ENCODE data around the gene TNFAIP3. TPM values are rescaled to one million over a fixed set of nuclear protein-coding genes. Genes with fewer than 3 reads are reported as not detected.

Gene TNFAIP3
- total and polyA plus RNA-seq, 8 donors, result 7.8 to 77.0 (median 12.4) TPM

DNA sequence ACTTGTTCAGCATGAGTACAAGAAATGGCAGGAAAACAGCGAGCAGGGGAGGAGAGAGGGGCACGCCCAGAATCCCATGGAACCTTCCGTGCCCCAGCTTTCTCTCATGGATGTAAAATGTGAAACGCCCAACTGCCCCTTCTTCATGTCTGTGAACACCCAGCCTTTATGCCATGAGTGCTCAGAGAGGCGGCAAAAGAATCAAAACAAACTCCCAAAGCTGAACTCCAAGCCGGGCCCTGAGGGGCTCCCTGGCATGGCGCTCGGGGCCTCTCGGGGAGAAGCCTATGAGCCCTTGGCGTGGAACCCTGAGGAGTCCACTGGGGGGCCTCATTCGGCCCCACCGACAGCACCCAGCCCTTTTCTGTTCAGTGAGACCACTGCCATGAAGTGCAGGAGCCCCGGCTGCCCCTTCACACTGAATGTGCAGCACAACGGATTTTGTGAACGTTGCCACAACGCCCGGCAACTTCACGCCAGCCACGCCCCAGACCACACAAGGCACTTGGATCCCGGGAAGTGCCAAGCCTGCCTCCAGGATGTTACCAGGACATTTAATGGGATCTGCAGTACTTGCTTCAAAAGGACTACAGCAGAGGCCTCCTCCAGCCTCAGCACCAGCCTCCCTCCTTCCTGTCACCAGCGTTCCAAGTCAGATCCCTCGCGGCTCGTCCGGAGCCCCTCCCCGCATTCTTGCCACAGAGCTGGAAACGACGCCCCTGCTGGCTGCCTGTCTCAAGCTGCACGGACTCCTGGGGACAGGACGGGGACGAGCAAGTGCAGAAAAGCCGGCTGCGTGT, 11.6 kb downstream of the TNFAIP3 start:
- Histone ChIP-seq H3K27ac (peak overlapping the region in 3 of 5 donors; percentile 9 to 42 (median 12)), H3K36me3 (peaks cover 65 to 97% (median 92%) of the 10 kb centered on the region in 4 donors), H3K4me1 (peaks cover 7 to 74% (median 8%) of the 10 kb centered on the region in 4 donors), H3K4me3 (no peak overlapping the region), H3K9me3 (no peaks in the 10 kb centered on the region), H3K27me3 (no peaks in the 10 kb centered on the region)
- WGBS, 5 donors, result 75 to 85% (median 83%) methylated on average over 33 of the region's 33 CpGs
- intact Hi-C loops (cut with DNase I; ENCODE audit: low total_unique reads), result no loop called here
- no peak for DNase-seq
- TF ChIP-seq CTCF (IDR thresholded peaks at IDR 0.05), result no peak
- TF ChIP-seq EP300 (IDR thresholded peaks at IDR 0.05), result no peak
- TF ChIP-seq POLR2AphosphoS5 (IDR thresholded peaks at IDR 0.05), result no peak
- TF ChIP-seq POLR2A (IDR thresholded peaks at IDR 0.05), result no peak

- Histone ChIP-seq H3K9me3 (no peaks in the 10 kb centered on the region), H3K4me3 (no peak overlapping the region), H3K4me1 (peaks cover under 1 to 68% (median 2%) of the 10 kb centered on the region in 4 donors), H3K27ac (peak overlapping the region in 3 of 5 donors; percentile 9 to 42 (median 12)), H3K27me3 (no peaks in the 10 kb centered on the region), H3K36me3 (peaks cover 65 to 99% (median 91%) of the 10 kb centered on the region in 4 donors)
- no peak for DNase-seq
- 76 to 80% (median 77%) methylated on average over 7 of the region's 7 CpGs for WGBS, 5 donors
- no peak for TF ChIP-seq CTCF (IDR thresholded peaks at IDR 0.05)
- TF ChIP-seq EP300 (IDR thresholded peaks at IDR 0.05), result no peak
- no peak for TF ChIP-seq POLR2A (IDR thresholded peaks at IDR 0.05)
- no peak for TF ChIP-seq POLR2AphosphoS5 (IDR thresholded peaks at IDR 0.05)
- intact Hi-C loops (cut with DNase I; ENCODE audit: low total_unique reads), result no loop called here
Measured at GRCh38 chr6:137879299-137879698, 12.2 kb downstream of the TNFAIP3 start.

DNA sequence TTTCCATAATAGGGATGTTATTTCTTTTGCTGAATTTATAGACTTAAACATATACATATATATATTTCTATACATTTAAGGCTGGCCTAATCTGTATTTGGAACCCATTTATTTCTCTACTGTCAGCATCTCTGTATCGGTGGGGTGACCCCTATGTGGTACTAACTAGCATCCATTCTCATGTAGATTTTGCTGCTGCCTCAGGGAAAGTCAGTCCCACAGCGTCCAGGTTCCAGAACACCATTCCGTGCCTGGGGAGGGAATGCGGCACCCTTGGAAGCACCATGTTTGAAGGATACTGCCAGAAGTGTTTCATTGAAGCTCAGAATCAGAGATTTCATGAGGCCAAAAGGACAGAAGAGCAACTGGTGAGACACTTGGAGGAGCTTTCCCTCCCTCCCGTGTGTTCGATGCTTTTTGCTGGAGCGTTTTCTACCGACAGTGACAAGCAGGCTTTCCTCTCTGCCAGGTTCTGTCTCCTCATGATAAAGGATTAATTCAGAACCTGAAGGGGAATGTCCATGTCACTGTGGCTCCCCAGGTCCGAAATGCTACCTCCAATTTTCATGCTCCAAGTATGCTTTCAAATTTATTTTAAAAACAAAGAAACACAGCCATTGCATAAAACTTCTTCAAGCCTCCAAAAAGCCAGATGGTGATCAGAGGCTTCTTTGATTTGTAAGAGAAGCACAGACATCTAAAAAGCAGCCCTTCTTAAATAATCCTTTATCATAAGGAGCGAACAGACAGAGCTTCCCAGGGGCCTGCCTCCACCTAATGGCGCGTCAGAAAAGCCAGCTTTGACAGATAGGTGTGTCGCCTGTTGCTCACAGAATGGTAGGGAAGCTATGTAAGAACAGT, 13.1 kb downstream of the TNFAIP3 start:
- Histone ChIP-seq H3K27ac (peak overlapping the region in 1 of 5 donors; percentile 20), H3K4me3 (no peak overlapping the region), H3K27me3 (no peaks in the 10 kb centered on the region), H3K4me1 (peaks cover 0 to 60% (median 0%) of the 10 kb centered on the region in 4 donors), H3K36me3 (peaks cover 61 to 91% (median 83%) of the 10 kb centered on the region in 4 donors), H3K9me3 (no peaks in the 10 kb centered on the region)
- TF ChIP-seq POLR2A (IDR thresholded peaks at IDR 0.05) (no peak), EP300 (IDR thresholded peaks at IDR 0.05) (no peak), CTCF (IDR thresholded peaks at IDR 0.05) (no peak)
- WGBS, 5 donors, result 90 to 95% (median 91%) methylated on average over 13 of the region's 13 CpGs
- no peak for DNase-seq
- intact Hi-C loops (cut with DNase I; ENCODE audit: low total_unique reads), result no loop called here

DNA sequence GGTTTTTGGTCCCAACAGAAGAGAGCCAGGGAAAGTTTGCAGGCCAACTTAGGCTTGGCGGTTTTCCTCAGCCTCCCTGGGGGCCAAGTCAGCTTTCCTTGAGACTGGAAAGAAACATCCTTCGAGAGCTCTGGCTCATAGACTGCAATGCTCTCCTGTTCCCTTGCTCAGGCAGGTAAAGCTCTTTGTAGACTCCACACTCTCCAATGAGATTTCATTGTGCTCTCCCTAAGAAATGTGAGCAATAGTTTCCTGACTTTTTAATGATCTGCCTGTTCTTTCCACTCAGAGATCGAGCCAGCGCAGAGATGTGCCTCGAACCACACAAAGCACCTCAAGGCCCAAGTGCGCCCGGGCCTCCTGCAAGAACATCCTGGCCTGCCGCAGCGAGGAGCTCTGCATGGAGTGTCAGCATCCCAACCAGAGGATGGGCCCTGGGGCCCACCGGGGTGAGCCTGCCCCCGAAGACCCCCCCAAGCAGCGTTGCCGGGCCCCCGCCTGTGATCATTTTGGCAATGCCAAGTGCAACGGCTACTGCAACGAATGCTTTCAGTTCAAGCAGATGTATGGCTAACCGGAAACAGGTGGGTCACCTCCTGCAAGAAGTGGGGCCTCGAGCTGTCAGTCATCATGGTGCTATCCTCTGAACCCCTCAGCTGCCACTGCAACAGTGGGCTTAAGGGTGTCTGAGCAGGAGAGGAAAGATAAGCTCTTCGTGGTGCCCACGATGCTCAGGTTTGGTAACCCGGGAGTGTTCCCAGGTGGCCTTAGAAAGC, 13.9 kb downstream of the TNFAIP3 start:
- TF ChIP-seq POLR2AphosphoS5 (IDR thresholded peaks at IDR 0.05), result no peak
- no peak for TF ChIP-seq CTCF (IDR thresholded peaks at IDR 0.05)
- no peak for TF ChIP-seq POLR2A (IDR thresholded peaks at IDR 0.05)
- TF ChIP-seq EP300 (IDR thresholded peaks at IDR 0.05), result no peak
- Histone ChIP-seq H3K4me3 (no peak overlapping the region), H3K4me1 (peaks cover 0 to 54% (median 0%) of the 10 kb centered on the region in 4 donors), H3K27ac (no peak overlapping the region), H3K9me3 (no peaks in the 10 kb centered on the region), H3K36me3 (peaks cover 53 to 83% (median 75%) of the 10 kb centered on the region in 4 donors), H3K27me3 (no peaks in the 10 kb centered on the region)
- intact Hi-C loops (cut with DNase I; ENCODE audit: low total_unique reads), result no loop called here
- no peak for DNase-seq
- WGBS, 5 donors, result 83 to 94% (median 91%) methylated on average over 7 to 21 of the region's 21 CpGs

All from stomach (tissue), 9 donors.